Skeletal muscle cell (primary cell): ENCODE measurements around the gene SNUPN.
A peak's percentile ranks its signal among the peaks of the same experiment; 100 is the strongest.

ENCODE experiments used
- DNase-seq: peaks from one replicate; pipeline ENCODE4 v3.0.0-alpha.2; 2010; ENCODE audit warnings: low read depth
- H3K4me3 ChIP-seq: 2 replicates; pipeline ENCODE4 v1.5.1; 2011; ENCODE audit warnings: low read depth, mild to moderate bottlenecking, control low read depth, low read length, moderate library complexity

Gene SNUPN

GRCh38 chr15:75655931-75656330 is 30.4 kb upstream of the SNUPN start:
- DNase-seq, result no peak
- H3K4me3 ChIP-seq, result no peak overlapping the region

GRCh38 chr15:75654201-75654907 is 28.8 kb upstream of the SNUPN start:
- no peak overlapping the region for H3K4me3 ChIP-seq
- DNase-seq, result no peak

- DNase-seq, result no peak
- H3K4me3 ChIP-seq, result no peak overlapping the region
Observed at GRCh38 chr15:75653347-75653913, 27.9 kb upstream of the SNUPN start.

GRCh38 chr15:75651810-75652543 is 26.5 kb upstream of the SNUPN start:
- DNase-seq, result no peak
- peak overlapping the region; percentile 33 for H3K4me3 ChIP-seq

GRCh38 chr15:75650908-75651809 is 25.6 kb upstream of the SNUPN start:
- H3K4me3 ChIP-seq, result peak overlapping the region; percentile 33
- DNase-seq, result no peak

GRCh38 chr15:75649848-75650247 is 24.3 kb upstream of the SNUPN start:
- H3K4me3 ChIP-seq, result peak overlapping the region; percentile 33
- DNase-seq, result no peak

- DNase-seq, result no peak
- peak overlapping the region; percentile 78 for H3K4me3 ChIP-seq
Observed at GRCh38 chr15:75649045-75649761, 23.7 kb upstream of the SNUPN start.

GRCh38 chr15:75648156-75649000 is 22.9 kb upstream of the SNUPN start:
- peak overlapping the region; percentile 78 for H3K4me3 ChIP-seq
- no peak for DNase-seq

- H3K4me3 ChIP-seq, result peak within 1 kb of the TSS; percentile 78
- peak; percentile 70 for DNase-seq
Observed at GRCh38 chr15:75647370-75648155, 22.0 kb upstream of the SNUPN start, which contains the start of gene SNX33. TSS of gene SNX33 (plus strand) at chr15:75647912. CDS start at chr15:75649103, 1,191 bp downstream.

GRCh38 chr15:75646944-75647364 is 21.4 kb upstream of the SNUPN start:
- no peak for DNase-seq
- H3K4me3 ChIP-seq, result peak overlapping the region; percentile 78

- H3K4me3 ChIP-seq, result peak overlapping the region; percentile 78
- no peak for DNase-seq
Observed at GRCh38 chr15:75646112-75646943, 20.8 kb upstream of the SNUPN start.

- DNase-seq, result no peak
- no peak overlapping the region for H3K4me3 ChIP-seq
Observed at GRCh38 chr15:75644376-75644775, 18.9 kb upstream of the SNUPN start.

- H3K4me3 ChIP-seq, result no peak overlapping the region
- DNase-seq, result no peak
Observed at GRCh38 chr15:75641603-75642002, 16.1 kb upstream of the SNUPN start.

GRCh38 chr15:75641179-75641503 is 15.6 kb upstream of the SNUPN start:
- DNase-seq, result no peak
- H3K4me3 ChIP-seq, result no peak overlapping the region

- peak overlapping the region; percentile 94 for H3K4me3 ChIP-seq
- DNase-seq, result no peak
Observed at GRCh38 chr15:75640483-75641178, 15.1 kb upstream of the SNUPN start.
